ENCODE measurements around the gene PPM1J.

- TF ChIP-seq CTCF (IDR thresholded peaks at IDR 0.05) (no peak), POLR2A (IDR thresholded peaks at IDR 0.05) (no peak)
Observed at GRCh38 chr1:112704391-112704933, 10.7 kb downstream of the PPM1J start.

Data from body of pancreas (tissue), 4 donors.